Astrocyte of the spinal cord (primary cell): Measurements from ENCODE around the gene MAPK13.
A peak's percentile ranks its signal among the peaks of the same experiment; 100 is the strongest.
"Not testable (repeated sequence)": the region's sequence is repeated elsewhere in the genome, so short reads cannot be mapped to it uniquely, and the experiment has no call there.

Experiments used
- DNase-seq: peaks from one replicate; pipeline ENCODE4 v3.0.0; 2011; ENCODE audit warnings: low read depth, low spot score
- H3K4me3 ChIP-seq: 2 replicates; pipeline ENCODE4 v1.5.1; 2011; ENCODE audit warnings: low read depth, mild to moderate bottlenecking, low read length, moderate library complexity
- in situ Hi-C: cut with HindIII; loops from 2 replicates; pipeline ENCODE4 v1.10.0; 2017; ENCODE audit warnings: low sequenced_read_pairs
- TF ChIP-seq, protein P1 (sequence below): IDR thresholded peaks from 2 replicates; pipeline ENCODE4 v1.5.1; 2012; ENCODE audit warnings: low read depth, mild to moderate bottlenecking, low read length, inconsistent platforms

The MAPK13 gene

GRCh38 chr6:36126553-36127458 is 3.5 kb upstream of the MAPK13 start:
- no peak overlapping the region for H3K4me3 ChIP-seq
- peak; percentile 23 for DNase-seq
- TF ChIP-seq, protein P1, sequence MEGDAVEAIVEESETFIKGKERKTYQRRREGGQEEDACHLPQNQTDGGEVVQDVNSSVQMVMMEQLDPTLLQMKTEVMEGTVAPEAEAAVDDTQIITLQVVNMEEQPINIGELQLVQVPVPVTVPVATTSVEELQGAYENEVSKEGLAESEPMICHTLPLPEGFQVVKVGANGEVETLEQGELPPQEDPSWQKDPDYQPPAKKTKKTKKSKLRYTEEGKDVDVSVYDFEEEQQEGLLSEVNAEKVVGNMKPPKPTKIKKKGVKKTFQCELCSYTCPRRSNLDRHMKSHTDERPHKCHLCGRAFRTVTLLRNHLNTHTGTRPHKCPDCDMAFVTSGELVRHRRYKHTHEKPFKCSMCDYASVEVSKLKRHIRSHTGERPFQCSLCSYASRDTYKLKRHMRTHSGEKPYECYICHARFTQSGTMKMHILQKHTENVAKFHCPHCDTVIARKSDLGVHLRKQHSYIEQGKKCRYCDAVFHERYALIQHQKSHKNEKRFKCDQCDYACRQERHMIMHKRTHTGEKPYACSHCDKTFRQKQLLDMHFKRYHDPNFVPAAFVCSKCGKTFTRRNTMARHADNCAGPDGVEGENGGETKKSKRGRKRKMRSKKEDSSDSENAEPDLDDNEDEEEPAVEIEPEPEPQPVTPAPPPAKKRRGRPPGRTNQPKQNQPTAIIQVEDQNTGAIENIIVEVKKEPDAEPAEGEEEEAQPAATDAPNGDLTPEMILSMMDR, result no peak
- in situ Hi-C loops, result no loop called here

DNA sequence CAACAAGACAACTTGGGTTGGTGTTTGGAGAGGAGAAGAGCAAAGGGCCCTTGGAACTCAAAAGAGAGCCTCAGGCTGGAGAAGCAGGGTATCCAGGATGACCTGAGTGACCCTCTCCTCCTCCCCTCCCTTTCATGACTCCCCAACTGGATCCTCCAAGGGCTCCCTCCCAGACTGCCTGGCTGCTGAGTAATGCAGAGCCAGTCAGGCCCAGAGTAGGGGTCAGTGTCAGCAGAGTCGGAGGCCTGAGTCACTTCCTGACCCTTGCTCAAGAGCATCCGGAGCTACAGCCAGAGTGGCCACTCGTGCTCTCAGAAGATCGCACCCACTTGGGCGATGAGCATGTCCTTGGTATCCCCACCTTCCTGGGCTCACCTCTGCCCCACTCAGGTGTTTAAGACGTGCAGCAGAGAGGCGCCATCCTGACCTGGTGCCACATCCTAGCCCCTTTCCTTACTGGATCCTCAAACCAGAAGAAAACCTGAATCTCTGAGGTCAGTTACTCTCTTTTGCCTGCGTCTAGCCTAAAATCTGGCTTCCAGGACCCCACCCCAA is 2.8 kb upstream of the MAPK13 start:
- TF ChIP-seq, protein P1, result no peak
- in situ Hi-C loops, result no loop called here
- peak; percentile 57 for DNase-seq
- no peak overlapping the region for H3K4me3 ChIP-seq

DNA sequence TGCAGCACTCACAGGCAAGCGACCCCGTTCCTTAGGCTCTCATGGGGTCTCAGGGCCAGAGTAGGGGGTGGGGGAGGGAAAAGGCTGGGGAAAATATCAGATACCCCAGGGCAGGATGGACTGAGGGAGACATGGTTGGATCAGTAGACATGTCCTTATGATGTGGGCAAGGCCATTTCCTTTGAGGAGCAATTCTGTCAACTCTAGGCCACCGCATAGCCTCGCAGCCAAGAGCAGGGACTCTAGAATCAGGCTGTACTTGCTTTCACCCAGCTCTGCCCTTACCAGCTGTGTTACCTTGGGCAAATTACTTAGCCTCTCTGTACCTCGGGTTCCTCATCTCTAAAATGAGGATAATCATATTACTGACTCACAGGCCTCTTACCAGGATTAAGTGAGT is 2.2 kb upstream of the MAPK13 start:
- in situ Hi-C loops, result no loop called here
- TF ChIP-seq, protein P1, result no peak
- no peak overlapping the region for H3K4me3 ChIP-seq
- DNase-seq, result no peak

DNA sequence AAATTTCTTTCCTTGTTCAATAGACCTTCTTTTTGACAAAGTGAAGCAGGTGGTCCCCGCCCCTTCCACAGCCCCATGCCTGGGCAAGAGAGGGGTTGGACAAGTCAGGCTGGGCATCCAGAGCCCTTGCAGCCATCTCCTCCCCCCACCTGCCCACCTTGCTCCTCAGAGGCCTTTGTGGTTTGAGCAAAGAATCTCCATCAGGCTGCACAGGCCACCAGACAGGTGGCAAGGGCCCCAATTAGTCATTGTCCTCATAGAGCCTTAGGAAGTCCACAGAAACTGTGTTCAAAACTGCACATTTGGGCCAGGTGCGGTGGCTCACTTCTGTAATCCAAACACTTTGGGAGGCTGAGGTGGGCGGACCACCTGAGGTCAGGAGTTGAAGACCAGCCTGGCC is 1.5 kb upstream of the MAPK13 start:
- TF ChIP-seq, protein P1, result no peak
- no peak for DNase-seq
- H3K4me3 ChIP-seq, result no peak overlapping the region
- in situ Hi-C loops, result no loop called here

- H3K4me3 ChIP-seq, in situ Hi-C loops: not testable (repeated sequence)
Measured at GRCh38 chr6:36129334-36129733, 979 bp upstream of the MAPK13 start.

DNA sequence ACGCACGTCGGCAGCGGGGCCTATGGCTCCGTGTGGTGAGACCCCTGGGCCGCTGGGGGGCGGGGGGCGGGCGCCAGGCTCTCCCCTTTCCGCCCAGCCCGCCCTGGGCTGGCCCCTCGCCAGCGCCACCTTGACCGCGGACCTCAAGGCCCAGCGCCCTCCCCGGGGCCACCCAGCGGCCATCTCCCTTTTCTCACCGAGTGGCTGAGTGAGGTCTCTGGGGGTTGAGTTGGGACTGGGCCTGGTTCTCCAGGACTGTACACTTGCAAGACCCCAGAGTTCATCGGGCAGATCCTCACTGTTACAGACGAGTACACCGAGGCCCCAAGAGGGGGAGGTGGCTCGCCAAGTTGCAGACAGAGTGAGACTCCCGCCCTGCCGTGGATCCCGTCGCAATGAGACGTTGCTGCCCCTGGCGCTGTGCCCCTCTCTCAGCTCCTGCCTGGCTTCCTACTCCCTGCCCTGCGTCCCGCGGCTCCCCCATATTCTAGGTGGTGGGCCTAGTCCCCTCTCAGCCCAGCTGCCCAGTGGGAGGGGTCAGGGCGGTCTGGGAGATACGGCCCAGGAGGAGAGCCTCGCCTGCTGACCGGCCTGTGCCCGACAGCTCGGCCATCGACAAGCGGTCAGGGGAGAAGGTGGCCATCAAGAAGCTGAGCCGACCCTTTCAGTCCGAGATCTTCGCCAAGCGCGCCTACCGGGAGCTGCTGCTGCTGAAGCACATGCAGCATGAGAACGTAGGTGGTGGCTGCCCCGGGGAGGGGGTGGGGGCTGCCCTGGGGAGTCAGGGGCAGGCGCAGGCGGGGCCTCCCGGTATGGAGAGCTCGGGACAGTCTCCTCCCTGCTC is 576 bp downstream of the MAPK13 start:
- H3K4me3 ChIP-seq, result peak overlapping the region; percentile 12
- no peak for DNase-seq
- TF ChIP-seq, protein P1, result no peak
- in situ Hi-C loops, result no loop called here

More at GRCh38 chr6:36129334-36129733, 979 bp upstream of the MAPK13 start:
- not testable (repeated sequence) for DNase-seq
